G401.6 (cell line): ENCODE data around the gene EGFL8.
"Not testable (repeated sequence)": the region's sequence is repeated elsewhere in the genome, so short reads cannot be mapped to it uniquely, and the experiment has no call there.

Experiments used
- FAIRE-seq: peaks from 2 replicates; lab custom pipeline; 2012; peaks lifted over from hg19 to GRCh38; lab: Jason Lieb, UNC

Gene EGFL8

DNA sequence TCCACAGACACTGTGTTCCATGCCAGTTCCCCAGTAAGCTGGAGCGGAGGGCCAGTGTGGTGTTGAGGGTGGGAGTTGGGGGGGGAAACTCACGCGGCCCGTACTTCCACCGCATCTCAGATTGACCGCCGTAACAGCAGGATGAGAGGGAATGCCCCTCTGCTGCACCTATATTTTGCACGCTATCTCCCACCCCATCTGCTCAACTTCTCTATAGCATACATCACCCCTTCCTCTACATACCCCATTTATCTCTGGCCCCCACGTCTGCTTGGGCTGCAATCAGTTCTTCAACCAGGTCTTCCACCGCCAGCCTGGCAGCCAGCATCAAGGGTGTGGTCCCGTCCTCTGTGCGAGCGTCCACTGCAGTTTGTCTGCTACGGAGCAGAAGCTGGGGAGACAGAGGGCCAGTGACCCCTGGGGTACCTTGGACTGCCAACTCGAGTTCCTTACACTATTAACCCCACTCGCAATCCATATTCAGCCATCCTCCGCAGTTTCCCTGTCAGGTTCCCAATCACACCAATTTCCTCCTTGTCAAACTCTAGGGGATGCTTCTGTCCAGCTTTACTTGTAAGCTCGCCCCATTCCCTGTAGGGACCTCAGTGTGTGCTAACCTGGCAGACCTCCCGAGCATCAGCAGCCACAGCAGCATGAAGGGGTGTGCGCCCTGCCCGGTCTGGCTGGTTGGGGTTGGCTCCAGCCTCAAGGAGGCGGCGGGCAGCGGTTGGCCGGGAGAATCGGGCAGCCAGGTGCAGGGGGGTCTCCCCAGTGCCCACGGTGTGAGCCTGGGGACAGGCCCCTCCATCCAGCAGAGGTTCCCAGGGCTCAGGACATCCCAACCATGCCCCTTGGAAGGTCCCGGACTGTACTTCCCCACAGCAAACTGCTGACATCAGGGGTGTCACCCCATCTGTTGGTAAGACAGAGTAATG, 32.6 kb downstream of the EGFL8 start:
- no peak for FAIRE-seq

DNA sequence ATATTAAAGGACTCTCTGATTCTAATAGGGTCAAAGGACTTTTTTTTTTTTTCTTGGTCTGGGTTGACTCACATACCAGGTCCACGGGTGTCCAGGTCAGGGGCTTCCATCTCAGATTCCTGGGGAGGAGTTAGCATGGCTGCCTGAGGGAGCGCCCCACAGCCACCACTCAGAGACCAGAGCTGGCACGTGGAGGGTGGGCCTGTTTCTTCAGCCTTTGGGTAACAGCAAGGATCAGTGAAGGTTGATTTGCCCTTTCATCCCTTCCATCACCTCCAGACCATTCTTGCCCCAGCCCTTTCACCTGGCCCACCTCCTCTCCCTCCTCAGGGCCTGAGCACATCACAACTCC, 33.9 kb downstream of the EGFL8 start:
- no peak for FAIRE-seq

DNA sequence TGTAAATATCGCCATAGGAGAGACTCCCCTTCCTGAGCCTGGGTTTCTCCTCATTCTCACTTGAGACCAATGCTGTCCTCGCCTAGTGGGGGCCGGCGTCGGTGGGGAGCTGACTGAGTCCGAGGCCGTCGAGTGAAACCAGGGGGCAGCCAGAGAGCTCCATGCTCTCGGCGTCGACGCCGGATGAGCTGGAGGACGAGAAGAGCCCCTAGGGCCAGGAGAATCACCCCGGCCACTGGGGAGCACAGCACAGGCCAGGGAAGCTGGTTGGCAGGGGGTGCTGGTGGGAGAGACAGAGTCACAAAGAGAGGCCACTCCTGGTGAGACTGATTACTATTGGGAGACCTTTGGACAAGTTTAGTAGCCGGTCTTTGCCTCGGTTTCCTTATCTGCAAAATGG, 34.5 kb downstream of the EGFL8 start:
- no peak for FAIRE-seq

GRCh38 chr6:32200711-32201475, 36.5 kb downstream of the EGFL8 start:
- FAIRE-seq, result no peak

DNA sequence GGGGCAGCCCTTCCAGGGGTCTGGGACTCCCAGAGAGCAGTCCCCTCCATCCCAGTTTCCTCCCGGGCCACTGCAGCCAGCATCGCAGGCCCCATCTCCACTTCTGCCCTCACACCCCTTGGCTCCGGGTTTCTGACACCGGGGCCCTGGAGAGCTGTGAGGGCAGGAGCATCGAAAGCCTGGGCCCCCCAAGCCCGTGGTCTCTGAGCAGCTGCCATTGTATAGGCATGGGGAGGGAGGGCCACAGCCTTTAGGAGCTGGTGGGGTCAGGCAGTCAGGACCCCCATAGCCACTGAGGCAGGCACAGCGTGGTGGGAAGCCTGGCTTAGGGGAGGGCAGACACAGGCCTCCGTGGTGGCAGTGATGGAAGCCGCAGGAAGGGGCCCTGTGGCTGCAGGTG, 37.8 kb downstream of the EGFL8 start:
- FAIRE-seq, result no peak

GRCh38 chr6:32203426-32204267, 39.3 kb downstream of the EGFL8 start:
- no peak for FAIRE-seq

- no peak for FAIRE-seq
Observed at GRCh38 chr6:32204268-32204715, 39.9 kb downstream of the EGFL8 start.

- no peak for FAIRE-seq
Observed at GRCh38 chr6:32208996-32209395, 44.6 kb downstream of the EGFL8 start.

- FAIRE-seq, result no peak
Observed at GRCh38 chr6:32210191-32210601, 45.8 kb downstream of the EGFL8 start.

- not testable (repeated sequence) for FAIRE-seq
Observed at GRCh38 chr6:32211432-32211831, 47.0 kb downstream of the EGFL8 start.

- no peak for FAIRE-seq
Observed at GRCh38 chr6:32212076-32212760, 47.8 kb downstream of the EGFL8 start.

DNA sequence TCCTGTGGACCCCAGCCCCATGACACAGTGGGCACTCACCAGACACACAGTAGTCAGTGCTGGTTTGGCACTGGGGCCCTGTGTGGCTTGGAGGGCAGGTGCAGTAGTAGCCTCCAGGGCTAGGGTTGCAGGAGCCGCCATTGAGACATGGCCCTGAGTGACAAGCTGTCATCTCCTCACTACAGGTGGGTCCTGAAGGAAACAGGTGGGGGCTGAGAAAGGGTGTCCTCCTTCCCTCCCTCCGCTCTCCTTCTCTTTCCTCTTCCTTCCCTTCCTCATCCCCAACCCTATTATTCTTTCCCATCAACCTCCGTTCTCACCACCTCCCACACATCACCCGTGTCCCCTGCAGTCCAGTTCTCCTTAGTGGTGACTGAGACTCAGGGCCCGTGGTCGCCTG, 49.3 kb downstream of the EGFL8 start:
- no peak for FAIRE-seq

- no peak for FAIRE-seq
Observed at GRCh38 chr6:32214126-32214525, 49.7 kb downstream of the EGFL8 start.

DNA sequence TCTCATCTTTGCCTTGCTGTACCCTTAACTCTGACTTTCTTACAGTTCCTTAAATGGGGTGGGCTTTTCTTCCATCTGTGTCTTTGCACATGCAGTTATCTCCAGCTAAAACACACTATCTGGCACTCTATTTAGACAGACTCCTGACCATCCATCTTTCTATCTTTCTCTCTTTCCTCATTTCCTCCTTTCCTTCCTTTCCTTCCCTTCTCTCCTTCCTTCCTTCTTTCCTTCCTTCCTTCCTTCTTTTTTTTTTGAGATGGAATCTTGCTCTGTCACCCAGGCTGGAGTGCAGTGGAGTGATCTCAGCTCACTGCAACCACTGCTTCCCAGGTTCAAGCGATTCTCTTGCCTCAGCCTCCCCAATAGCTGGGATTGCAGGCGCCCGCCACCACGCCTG, 51.2 kb downstream of the EGFL8 start:
- FAIRE-seq, result no peak

DNA sequence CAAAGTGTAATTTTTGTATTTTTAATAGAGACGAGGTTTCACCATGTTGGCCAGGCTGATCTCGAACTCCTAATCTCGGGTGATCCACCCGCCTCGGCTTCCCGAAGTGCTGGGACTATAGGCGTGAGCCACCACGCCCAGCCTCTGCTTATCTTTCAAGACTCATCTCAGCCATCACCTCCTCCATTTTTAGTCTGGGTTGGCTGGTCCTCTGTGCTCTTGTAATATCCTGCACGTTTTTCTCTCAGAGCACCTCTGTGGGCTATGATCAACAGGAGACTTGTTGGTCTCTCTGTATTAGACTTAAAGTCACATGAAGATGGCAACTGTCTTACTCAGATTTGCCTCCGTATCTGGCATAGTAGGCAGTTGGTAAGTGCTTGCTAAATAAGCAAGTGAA, 51.9 kb downstream of the EGFL8 start:
- FAIRE-seq, result no peak

GRCh38 chr6:32216998-32217397, 52.6 kb downstream of the EGFL8 start:
- FAIRE-seq, result no peak
